ENCODE data around the gene FAM120AOS.
"Not testable (repeated sequence)": the region's sequence is repeated elsewhere in the genome, so short reads cannot be mapped to it uniquely, and the experiment has no call there.

FAM120AOS gene

GRCh38 chr9:93447655-93448054 lies 5.7 kb downstream of the FAM120AOS start:
- H3K4me3 ChIP-seq (ENCODE audit: low read depth in 1 of 2, low read length in 2 of 2), result no peak overlapping the region
- H3K36me3 ChIP-seq (ENCODE audit: control insufficient read depth in 1 of 2, insufficient read depth in 2 of 2, low read length in 2 of 2), result peaks cover 10 to 26% of the 10 kb centered on the region in 2 donors

GRCh38 chr9:93446073-93446472 lies 7.3 kb downstream of the FAM120AOS start:
- H3K27me3 ChIP-seq (ENCODE audit: control insufficient read depth in 1 of 2, insufficient read depth in 2 of 2, low read length in 2 of 2), result no peaks in the 10 kb centered on the region

More at GRCh38 chr9:93447655-93448054, 5.7 kb downstream of the FAM120AOS start:
- Histone ChIP-seq H3K27me3 (ENCODE audit: control insufficient read depth in 1 of 2, insufficient read depth in 2 of 2, low read length in 2 of 2) (no peaks in the 10 kb centered on the region), H3K9me3 (ENCODE audit: control insufficient read depth in 1 of 2, low read length in 2 of 2) (no peaks in the 10 kb centered on the region), H3K27ac (ENCODE audit: low read depth, low read length) (no peak overlapping the region), H3K9ac (ENCODE audit: low read depth in 1 of 2, low read length in 2 of 2) (no peak overlapping the region), H3K4me1 (ENCODE audit: control insufficient read depth in 1 of 2, insufficient read depth in 2 of 2, low read length in 2 of 2) (peaks cover 10 to 12% of the 10 kb centered on the region in 2 donors)

GRCh38 chr9:93440896-93441580 lies 12.3 kb downstream of the FAM120AOS start:
- H3K36me3 ChIP-seq (ENCODE audit: control insufficient read depth in 1 of 2, insufficient read depth in 2 of 2, low read length in 2 of 2), result peaks cover 0 to 5% of the 10 kb centered on the region in 2 donors
- H3K27ac ChIP-seq (ENCODE audit: low read depth, low read length), result no peak overlapping the region
- no peak overlapping the region for H3K4me3 ChIP-seq (ENCODE audit: low read depth in 1 of 2, low read length in 2 of 2)
- H3K4me1 ChIP-seq (ENCODE audit: control insufficient read depth in 1 of 2, insufficient read depth in 2 of 2, low read length in 2 of 2), result no peaks in the 10 kb centered on the region
- H3K9me3 ChIP-seq (ENCODE audit: control insufficient read depth in 1 of 2, low read length in 2 of 2), result no peaks in the 10 kb centered on the region
- no peak overlapping the region for H3K9ac ChIP-seq (ENCODE audit: low read depth in 1 of 2, low read length in 2 of 2)
- no peaks in the 10 kb centered on the region for H3K27me3 ChIP-seq (ENCODE audit: control insufficient read depth in 1 of 2, insufficient read depth in 2 of 2, low read length in 2 of 2)

More at GRCh38 chr9:93446073-93446472, 7.3 kb downstream of the FAM120AOS start:
- H3K9ac ChIP-seq (ENCODE audit: low read depth in 1 of 2, low read length in 2 of 2), result no peak overlapping the region
- H3K4me1 ChIP-seq (ENCODE audit: control insufficient read depth in 1 of 2, insufficient read depth in 2 of 2, low read length in 2 of 2), result peaks cover 10 to 12% of the 10 kb centered on the region in 2 donors
- no peak overlapping the region for H3K4me3 ChIP-seq (ENCODE audit: low read depth in 1 of 2, low read length in 2 of 2)
- H3K9me3 ChIP-seq (ENCODE audit: control insufficient read depth in 1 of 2, low read length in 2 of 2), result no peaks in the 10 kb centered on the region
- peaks cover 10 to 26% of the 10 kb centered on the region in 2 donors for H3K36me3 ChIP-seq (ENCODE audit: control insufficient read depth in 1 of 2, insufficient read depth in 2 of 2, low read length in 2 of 2)
- no peak overlapping the region for H3K27ac ChIP-seq (ENCODE audit: low read depth, low read length)

- H3K27ac ChIP-seq (ENCODE audit: low read depth, low read length); H3K36me3 ChIP-seq (ENCODE audit: control insufficient read depth in 1 of 2, insufficient read depth in 2 of 2, low read length in 2 of 2); H3K27me3 ChIP-seq (ENCODE audit: control insufficient read depth in 1 of 2, insufficient read depth in 2 of 2, low read length in 2 of 2); H3K9ac ChIP-seq (ENCODE audit: low read depth in 1 of 2, low read length in 2 of 2); H3K4me3 ChIP-seq (ENCODE audit: low read depth in 1 of 2, low read length in 2 of 2); H3K9me3 ChIP-seq (ENCODE audit: control insufficient read depth in 1 of 2, low read length in 2 of 2); H3K4me1 ChIP-seq (ENCODE audit: control insufficient read depth in 1 of 2, insufficient read depth in 2 of 2, low read length in 2 of 2): not testable (repeated sequence)
These were observed 14.1 kb downstream of the FAM120AOS start for GRCh38 chr9:93439301-93439700.

- Histone ChIP-seq H3K9ac (ENCODE audit: low read depth in 1 of 2, low read length in 2 of 2) (no peak overlapping the region), H3K36me3 (ENCODE audit: control insufficient read depth in 1 of 2, insufficient read depth in 2 of 2, low read length in 2 of 2) (no peaks in the 10 kb centered on the region), H3K4me1 (ENCODE audit: control insufficient read depth in 1 of 2, insufficient read depth in 2 of 2, low read length in 2 of 2) (no peaks in the 10 kb centered on the region), H3K27ac (ENCODE audit: low read depth, low read length) (no peak overlapping the region), H3K9me3 (ENCODE audit: control insufficient read depth in 1 of 2, low read length in 2 of 2) (no peaks in the 10 kb centered on the region), H3K27me3 (ENCODE audit: control insufficient read depth in 1 of 2, insufficient read depth in 2 of 2, low read length in 2 of 2) (no peaks in the 10 kb centered on the region), H3K4me3 (ENCODE audit: low read depth in 1 of 2, low read length in 2 of 2) (no peak overlapping the region)
These were observed 15.4 kb downstream of the FAM120AOS start for GRCh38 chr9:93437996-93438395.

GRCh38 chr9:93436655-93437407 lies 16.6 kb downstream of the FAM120AOS start:
- no peak overlapping the region for H3K9ac ChIP-seq (ENCODE audit: low read depth in 1 of 2, low read length in 2 of 2)
- no peaks in the 10 kb centered on the region for H3K36me3 ChIP-seq (ENCODE audit: control insufficient read depth in 1 of 2, insufficient read depth in 2 of 2, low read length in 2 of 2)
- H3K27ac ChIP-seq (ENCODE audit: low read depth, low read length), result no peak overlapping the region
- peaks cover 0 to 1% of the 10 kb centered on the region in 2 donors for H3K4me1 ChIP-seq (ENCODE audit: control insufficient read depth in 1 of 2, insufficient read depth in 2 of 2, low read length in 2 of 2)
- H3K27me3 ChIP-seq (ENCODE audit: control insufficient read depth in 1 of 2, insufficient read depth in 2 of 2, low read length in 2 of 2), result no peaks in the 10 kb centered on the region
- no peaks in the 10 kb centered on the region for H3K9me3 ChIP-seq (ENCODE audit: control insufficient read depth in 1 of 2, low read length in 2 of 2)
- no peak overlapping the region for H3K4me3 ChIP-seq (ENCODE audit: low read depth in 1 of 2, low read length in 2 of 2)

GRCh38 chr9:93436218-93436617 lies 17.2 kb downstream of the FAM120AOS start:
- no peak overlapping the region for H3K27ac ChIP-seq (ENCODE audit: low read depth, low read length)
- H3K27me3 ChIP-seq (ENCODE audit: control insufficient read depth in 1 of 2, insufficient read depth in 2 of 2, low read length in 2 of 2), result no peaks in the 10 kb centered on the region
- H3K36me3 ChIP-seq (ENCODE audit: control insufficient read depth in 1 of 2, insufficient read depth in 2 of 2, low read length in 2 of 2), result no peaks in the 10 kb centered on the region
- H3K4me3 ChIP-seq (ENCODE audit: low read depth in 1 of 2, low read length in 2 of 2), result no peak overlapping the region
- peaks cover 6 to 7% of the 10 kb centered on the region in 2 donors for H3K4me1 ChIP-seq (ENCODE audit: control insufficient read depth in 1 of 2, insufficient read depth in 2 of 2, low read length in 2 of 2)
- no peak overlapping the region for H3K9ac ChIP-seq (ENCODE audit: low read depth in 1 of 2, low read length in 2 of 2)
- no peaks in the 10 kb centered on the region for H3K9me3 ChIP-seq (ENCODE audit: control insufficient read depth in 1 of 2, low read length in 2 of 2)

GRCh38 chr9:93435386-93435785 lies 18.0 kb downstream of the FAM120AOS start:
- Histone ChIP-seq H3K4me3 (ENCODE audit: low read depth in 1 of 2, low read length in 2 of 2) (no peak overlapping the region), H3K4me1 (ENCODE audit: control insufficient read depth in 1 of 2, insufficient read depth in 2 of 2, low read length in 2 of 2) (peaks cover 6 to 7% of the 10 kb centered on the region in 2 donors), H3K36me3 (ENCODE audit: control insufficient read depth in 1 of 2, insufficient read depth in 2 of 2, low read length in 2 of 2) (no peaks in the 10 kb centered on the region), H3K27me3 (ENCODE audit: control insufficient read depth in 1 of 2, insufficient read depth in 2 of 2, low read length in 2 of 2) (no peaks in the 10 kb centered on the region), H3K9ac (ENCODE audit: low read depth in 1 of 2, low read length in 2 of 2) (no peak overlapping the region), H3K27ac (ENCODE audit: low read depth, low read length) (no peak overlapping the region), H3K9me3 (ENCODE audit: control insufficient read depth in 1 of 2, low read length in 2 of 2) (no peaks in the 10 kb centered on the region)

GRCh38 chr9:93434056-93434455 lies 19.3 kb downstream of the FAM120AOS start:
- Histone ChIP-seq H3K9me3 (ENCODE audit: control insufficient read depth in 1 of 2, low read length in 2 of 2) (no peaks in the 10 kb centered on the region), H3K9ac (ENCODE audit: low read depth in 1 of 2, low read length in 2 of 2) (no peak overlapping the region), H3K27me3 (ENCODE audit: control insufficient read depth in 1 of 2, insufficient read depth in 2 of 2, low read length in 2 of 2) (no peaks in the 10 kb centered on the region), H3K4me1 (ENCODE audit: control insufficient read depth in 1 of 2, insufficient read depth in 2 of 2, low read length in 2 of 2) (peaks cover 6 to 7% of the 10 kb centered on the region in 2 donors), H3K4me3 (ENCODE audit: low read depth in 1 of 2, low read length in 2 of 2) (no peak overlapping the region), H3K36me3 (ENCODE audit: control insufficient read depth in 1 of 2, insufficient read depth in 2 of 2, low read length in 2 of 2) (no peaks in the 10 kb centered on the region), H3K27ac (ENCODE audit: low read depth, low read length) (no peak overlapping the region)

GRCh38 chr9:93432964-93433363 lies 20.4 kb downstream of the FAM120AOS start:
- no peaks in the 10 kb centered on the region for H3K36me3 ChIP-seq (ENCODE audit: control insufficient read depth in 1 of 2, insufficient read depth in 2 of 2, low read length in 2 of 2)
- no peaks in the 10 kb centered on the region for H3K9me3 ChIP-seq (ENCODE audit: control insufficient read depth in 1 of 2, low read length in 2 of 2)
- H3K4me1 ChIP-seq (ENCODE audit: control insufficient read depth in 1 of 2, insufficient read depth in 2 of 2, low read length in 2 of 2), result peaks cover 6 to 7% of the 10 kb centered on the region in 2 donors
- no peaks in the 10 kb centered on the region for H3K27me3 ChIP-seq (ENCODE audit: control insufficient read depth in 1 of 2, insufficient read depth in 2 of 2, low read length in 2 of 2)
- H3K4me3 ChIP-seq (ENCODE audit: low read depth in 1 of 2, low read length in 2 of 2), result no peak overlapping the region
- no peak overlapping the region for H3K9ac ChIP-seq (ENCODE audit: low read depth in 1 of 2, low read length in 2 of 2)
- no peak overlapping the region for H3K27ac ChIP-seq (ENCODE audit: low read depth, low read length)

Measured in duodenal mucosa (tissue), 2 donors.